Mucosa of descending colon (tissue), 3 donors: ENCODE measurements around the gene DHRS7B. TPM values are rescaled to one million over a fixed set of nuclear protein-coding genes. Genes with fewer than 3 reads are reported as not detected.
"Not testable (repeated sequence)": the region's sequence is repeated elsewhere in the genome, so short reads cannot be mapped to it uniquely, and the experiment has no call there.

Experiments used
- ATAC-seq: fragments of 200-7000 bp; cut with Tn5 transposase; one replicate; pipeline ENCODE4 v1.9.1; 2020; ENCODE audit warnings: mild to moderate bottlenecking, moderate library complexity
- DNase-seq, 3 donors: peaks; one replicate each; pipeline ENCODE4 v3.0.0-alpha.2; 2020
- H3K36me3 ChIP-seq: fragments of 200-600 bp; one replicate; pipeline ENCODE4 v1.8.0; 2021; ENCODE audit warnings: low read depth, mild to moderate bottlenecking
- H3K4me1 ChIP-seq: fragments of 200-600 bp; one replicate; pipeline ENCODE4 v1.8.0; 2021; ENCODE audit warnings: low read depth, mild to moderate bottlenecking
- H3K4me3 ChIP-seq: fragments of 200-600 bp; one replicate; pipeline ENCODE4 v1.8.0; 2021; ENCODE audit warnings: mild to moderate bottlenecking
- H3K9me3 ChIP-seq: fragments of 200-600 bp; one replicate; pipeline ENCODE4 v1.8.0; 2021; ENCODE audit warnings: mild to moderate bottlenecking
- CTCF ChIP-seq: fragments of 200-600 bp; IDR thresholded peaks from one replicate; pipeline ENCODE4 v1.8.0; 2022; ENCODE audit warnings: antibody characterized with exemption, mild to moderate bottlenecking
- intact Hi-C, 2 donors: fragments of 100-400 bp; cut with DNase I in 1 of 2; cut with micrococcal nuclease in 1 of 2; formaldehyde crosslinking; loops; one replicate each; pipeline versions ENCODE4 v1.11.0 to v1.11.1; 2022; cut with DNase I, micrococcal nuclease
- total RNA-seq, 3 donors: library from RNA; stranded (reverse); fragmentation: NEBNext Ultra II Directional in 2 of 3; extraction: Animal tissue kit (Norgen Biotek cat#: 25700) in 2 of 3; gene quantifications; one replicate each; pipeline versions ENCODE4 v1.2.1 to v1.2.4, GENCODE V29; 2021 to 2023
- donor health status: DM: no; HTN: no; CAD: no; lungs with moderate emphysema.
- donor health status: DM: no; HTN: no; CAD: no.
- donor health status: DM: no; HTN: yes; CAD: no.

DHRS7B gene
- total RNA-seq, 3 donors from 2014 or later, result 21.9 to 34.0 (median 30.2) TPM

- intact Hi-C loops, result loop anchor here (10.0 kb wide), 1 partner anchor 94 kb away; the partner anchor contains the start of gene DHRS7B (in 2 of the 2)
- ATAC-seq (peak; percentile 39), DNase-seq (peak in 1 of 3 donors; percentile 53)
- Histone ChIP-seq H3K4me3 (no peak overlapping the region), H3K9me3 (no peaks in the 10 kb centered on the region), H3K36me3 (no peaks in the 10 kb centered on the region), H3K4me1 (peaks cover 7% of the 10 kb centered on the region)
- TF ChIP-seq CTCF, result no peak
These were observed 92.1 kb downstream of the DHRS7B start for GRCh38 chr17:21218831-21219380.

GRCh38 chr17:21223086-21223485 is 96.3 kb downstream of the DHRS7B start:
- H3K9me3 ChIP-seq, result no peaks in the 10 kb centered on the region
- no peak overlapping the region for H3K4me3 ChIP-seq
- ATAC-seq (no peak), DNase-seq (no peak)
- intact Hi-C loops, result no loop called here
- peaks cover 7% of the 10 kb centered on the region for H3K4me1 ChIP-seq
- H3K36me3 ChIP-seq, result no peaks in the 10 kb centered on the region
- TF ChIP-seq CTCF, result no peak

- DNase-seq, intact Hi-C loops, H3K4me3 ChIP-seq: not testable (repeated sequence)
These were observed 100.5 kb downstream of the DHRS7B start for GRCh38 chr17:21227277-21227676.

GRCh38 chr17:21228111-21228510 is 101.3 kb downstream of the DHRS7B start:
- H3K9me3 ChIP-seq, result no peaks in the 10 kb centered on the region
- intact Hi-C loops, result no loop called here
- H3K36me3 ChIP-seq, result no peaks in the 10 kb centered on the region
- no peak overlapping the region for H3K4me3 ChIP-seq
- peak; percentile 23 for ATAC-seq
- TF ChIP-seq CTCF, result no peak
- DNase-seq, result no peak
- no peaks in the 10 kb centered on the region for H3K4me1 ChIP-seq

More at GRCh38 chr17:21227277-21227676, 100.5 kb downstream of the DHRS7B start:
- not testable (repeated sequence) for H3K4me1 ChIP-seq, ATAC-seq, H3K36me3 ChIP-seq, H3K9me3 ChIP-seq

GRCh38 chr17:21228845-21229244 is 102.1 kb downstream of the DHRS7B start:
- no peaks in the 10 kb centered on the region for H3K9me3 ChIP-seq
- no peak overlapping the region for H3K4me3 ChIP-seq
- DNase-seq (no peak), ATAC-seq (no peak)
- no peak for TF ChIP-seq CTCF
- no peaks in the 10 kb centered on the region for H3K36me3 ChIP-seq
- H3K4me1 ChIP-seq, result no peaks in the 10 kb centered on the region
- intact Hi-C loops, result no loop called here

GRCh38 chr17:21231533-21231932 is 104.8 kb downstream of the DHRS7B start:
- intact Hi-C loops, result no loop called here
- no peak for TF ChIP-seq CTCF
- no peak for ATAC-seq
- DNase-seq, result no peak
- Histone ChIP-seq H3K9me3 (no peaks in the 10 kb centered on the region), H3K36me3 (no peaks in the 10 kb centered on the region), H3K4me1 (no peaks in the 10 kb centered on the region), H3K4me3 (no peak overlapping the region)
